CD14-positive monocyte (primary cell): Measurements from ENCODE around the gene ERFE. TPM values are rescaled to one million over a fixed set of nuclear protein-coding genes. Genes with fewer than 3 reads are reported as not detected.
A peak's percentile ranks its signal among the peaks of the same experiment; 100 is the strongest.

Experiments
- DNase-seq, 3 donors: peaks; one replicate each; pipeline ENCODE4 v3.0.0-alpha.2; 2011 to 2022
- H2AFZ ChIP-seq: 2 replicates; pipeline ENCODE4 v1.6.0; 2012; ENCODE audit warnings: mild to moderate bottlenecking, low read depth, low read length, inconsistent platforms; ENCODE audit not compliant: insufficient read depth, poor library complexity, severe bottlenecking
- H3K27ac ChIP-seq, 2 donors: 1 replicate in 1 of 2; 2 replicates in 1 of 2; pipeline ENCODE4 v1.5.1; 2012 to 2013; ENCODE audit warnings: low read length in 2 of 2, control low read depth in 1 of 2, inconsistent platforms in 1 of 2, low read depth in 1 of 2, mild to moderate bottlenecking in 1 of 2
- H3K27me3 ChIP-seq, 2 donors: one replicate each; pipeline versions ENCODE4 v1.6.0 to v1.6.1; 2011 to 2013; ENCODE audit warnings: low read length in 2 of 2; ENCODE audit not compliant: control insufficient read depth in 2 of 2, insufficient read depth in 2 of 2
- H3K36me3 ChIP-seq, 2 donors: replicated peaks in 1 of 2; 1 replicate in 1 of 2; 2 replicates in 1 of 2; pipeline versions ENCODE4 v1.5.1 to v1.6.1; 2012 to 2013; ENCODE audit warnings: low read length in 2 of 2, control low read depth in 1 of 2, inconsistent platforms in 1 of 2, mild to moderate bottlenecking in 1 of 2; ENCODE audit not compliant: insufficient read depth in 2 of 2, control insufficient read depth in 1 of 2
- H3K4me1 ChIP-seq, 2 donors: 1 replicate in 1 of 2; 2 replicates in 1 of 2; pipeline versions ENCODE4 v1.5.1 to v1.6.1; 2012 to 2013; ENCODE audit warnings: low read length in 2 of 2, control low read depth in 1 of 2, inconsistent platforms in 1 of 2, mild to moderate bottlenecking in 1 of 2, moderate library complexity in 1 of 2; ENCODE audit not compliant: insufficient read depth in 2 of 2, control insufficient read depth in 1 of 2
- H3K4me2 ChIP-seq: replicated peaks from 2 replicates; pipeline ENCODE3; 2012; ENCODE audit warnings: low read length, moderate library complexity, mild to moderate bottlenecking; ENCODE audit not compliant: poor library complexity, severe bottlenecking; ENCODE audit errors: extremely low read depth
- H3K4me3 ChIP-seq, 3 experiments: fragments of 200-600 bp in 1 of 3; sonication (generic) in 1 of 3; replicated peaks in 1 of 3; 1 replicate in 2 of 3; 2 replicates in 1 of 3; pipeline ENCODE4 v1.5.1; 2011 to 2013; ENCODE audit warnings: low read length in 3 of 3, mild to moderate bottlenecking in 3 of 3, control low read depth in 2 of 3, low read depth in 2 of 3, inconsistent platforms in 1 of 3, moderate library complexity in 1 of 3
- H3K79me2 ChIP-seq: 2 replicates; pipeline ENCODE4 v1.6.0; 2012; ENCODE audit warnings: mild to moderate bottlenecking, control low read depth, inconsistent platforms, low read length, moderate library complexity; ENCODE audit not compliant: insufficient read depth
- H3K9ac ChIP-seq: 2 replicates; pipeline ENCODE4 v1.6.0; 2017; ENCODE audit warnings: low read length, mild to moderate bottlenecking; ENCODE audit not compliant: insufficient read depth, poor library complexity, severe bottlenecking
- H3K9me3 ChIP-seq, 2 donors: replicated peaks in 1 of 2; 1 replicate in 1 of 2; 2 replicates in 1 of 2; pipeline versions ENCODE4 v1.5.1 to v1.6.1; 2012 to 2013; ENCODE audit warnings: low read length in 2 of 2, control low read depth in 1 of 2; ENCODE audit not compliant: control insufficient read depth in 1 of 2, insufficient read depth in 1 of 2
- H4K20me1 ChIP-seq: 2 replicates; pipeline ENCODE4 v1.6.0; 2012; ENCODE audit warnings: mild to moderate bottlenecking, low read length, control low read depth, moderate library complexity; ENCODE audit not compliant: insufficient read depth
- H3K27ac Mint-ChIP-seq, 7 donors: one replicate each; pipeline ENCODE4 v1.8.0; 2020; ENCODE audit warnings: mild to moderate bottlenecking in 7 of 7, mixed read lengths in 7 of 7, moderate library complexity in 6 of 7, inconsistent platforms in 2 of 7
- H3K27me3 Mint-ChIP-seq, 3 donors: one replicate each; pipeline ENCODE4 v1.8.0; 2021 to 2022; ENCODE audit warnings: low read depth in 3 of 3, mild to moderate bottlenecking in 3 of 3, mixed read lengths in 3 of 3, moderate library complexity in 3 of 3, inconsistent platforms in 1 of 3
- H3K36me3 Mint-ChIP-seq, 2 donors: one replicate each; pipeline ENCODE4 v1.8.0; 2020; ENCODE audit warnings: mixed read lengths in 2 of 2, inconsistent platforms in 1 of 2, mild to moderate bottlenecking in 1 of 2
- H3K4me1 Mint-ChIP-seq: one replicate; pipeline ENCODE4 v1.8.0; 2020; ENCODE audit warnings: mild to moderate bottlenecking, mixed read lengths
- H3K4me3 Mint-ChIP-seq, 2 donors: one replicate each; pipeline ENCODE4 v1.8.0; 2020; ENCODE audit warnings: mild to moderate bottlenecking in 2 of 2, mixed read lengths in 2 of 2, moderate library complexity in 1 of 2
- H3K9me3 Mint-ChIP-seq, 7 donors: one replicate each; pipeline ENCODE4 v1.8.0; 2020 to 2022; ENCODE audit warnings: mixed read lengths in 7 of 7, mild to moderate bottlenecking in 6 of 7, moderate library complexity in 6 of 7, inconsistent platforms in 2 of 7
- CTCF ChIP-seq: fragments of 200-600 bp; IDR thresholded peaks from one replicate; pipeline ENCODE4 v1.8.0; 2022; ENCODE audit warnings: antibody characterized with exemption, mild to moderate bottlenecking
- WGBS: methylation state at CpG from one replicate; pipeline ENCODE4 v1.1.5; 2013; ENCODE audit warnings: missing lambda C conversion rate; ENCODE audit not compliant: insufficient coverage; 5-methylcytosine and 5-hydroxymethylcytosine counted together
- intact Hi-C, 2 donors: fragments of 100-400 bp; cut with micrococcal nuclease; formaldehyde crosslinking; loops; one replicate each; pipeline versions ENCODE4 v1.15.0 to v1.15.1; 2023
- polyA plus RNA-seq, 3 donors: library from polyadenylated mRNA; depleted of rRNA in 1 of 3; unstranded in 2 of 3; stranded (reverse) in 1 of 3; fragments of 300-500 nt in 2 of 3; fragments of >200 nt in 1 of 3; fragmentation: Illumina TruSeq in 2 of 3; gene quantifications; 1 replicate in 2 of 3; 2 replicates in 1 of 3; pipeline ENCODE4 v1.2.3, GENCODE V29; 2012 to 2021

ERFE gene
- polyA plus RNA-seq, 3 donors = not detected

GRCh38 chr2:238140721-238141540 lies 17.8 kb upstream of the ERFE start:
- H3K27ac ChIP-seq = peak overlapping the region in 1 of 2 donors; percentile 70
- TF ChIP-seq CTCF = no peak
- no peak overlapping the region for H3K4me2 ChIP-seq
- peaks cover 42 to 55% of the 10 kb centered on the region in 2 donors for H3K4me1 ChIP-seq
- H2AFZ ChIP-seq = no peak overlapping the region
- H3K79me2 ChIP-seq = no peaks in the 10 kb centered on the region
- no peak for DNase-seq
- Mint-ChIP-seq H3K27ac (peak overlapping the region in 4 of 7 donors; percentile 86 to 98 (median 96)), H3K4me3 (no peak overlapping the region), H3K27me3 (peaks cover 0 to 2% (median 0%) of the 10 kb centered on the region in 3 donors), H3K9me3 (peaks cover 0 to 4% (median 0%) of the 10 kb centered on the region in 7 donors), H3K36me3 (no peaks in the 10 kb centered on the region), H3K4me1 (peaks cover 55% of the 10 kb centered on the region)
- no peaks in the 10 kb centered on the region for H3K9me3 ChIP-seq
- no peaks in the 10 kb centered on the region for H3K36me3 ChIP-seq
- H4K20me1 ChIP-seq = no peaks in the 10 kb centered on the region
- no peaks in the 10 kb centered on the region for H3K27me3 ChIP-seq
- no peak overlapping the region for H3K9ac ChIP-seq
- H3K4me3 ChIP-seq = no peak overlapping the region
- WGBS = 93% methylated on average over 59 of the region's 60 CpGs
- intact Hi-C loops = no loop called here

GRCh38 chr2:238141541-238142318 lies 17.0 kb upstream of the ERFE start:
- peak overlapping the region in 1 of 2 donors; percentile 86 for H3K4me3 Mint-ChIP-seq

More at GRCh38 chr2:238141541-238142318, 17.0 kb upstream of the ERFE start:
- peaks cover 39 to 50% of the 10 kb centered on the region in 2 donors for H3K4me1 ChIP-seq
- WGBS = 29% methylated on average over 6 of the region's 10 CpGs
- no peak overlapping the region for H3K4me2 ChIP-seq
- no peaks in the 10 kb centered on the region for H3K9me3 ChIP-seq
- Mint-ChIP-seq H3K27ac (peak overlapping the region; percentile 86 to 98 (median 95)), H3K4me1 (peaks cover 47% of the 10 kb centered on the region), H3K9me3 (peaks cover 0 to 4% (median 0%) of the 10 kb centered on the region in 7 donors), H3K36me3 (no peaks in the 10 kb centered on the region), H3K27me3 (peaks cover 0 to 3% (median 0%) of the 10 kb centered on the region in 3 donors)
- H4K20me1 ChIP-seq = no peaks in the 10 kb centered on the region
- no peak for TF ChIP-seq CTCF
- peak; percentile 34 to 68 (median 60) for DNase-seq
- H3K4me3 ChIP-seq = no peak overlapping the region
- intact Hi-C loops = no loop called here
- no peaks in the 10 kb centered on the region for H3K79me2 ChIP-seq
- H3K27ac ChIP-seq = peak overlapping the region; percentile 69 to 70
- H3K27me3 ChIP-seq = no peaks in the 10 kb centered on the region
- H2AFZ ChIP-seq = peak overlapping the region; percentile 68
- H3K9ac ChIP-seq = peak overlapping the region; percentile 17
- H3K36me3 ChIP-seq = no peaks in the 10 kb centered on the region
